ENCODE results near the gene MAP3K5. TPM values are rescaled to one million over a fixed set of nuclear protein-coding genes. Genes with fewer than 3 reads are reported as not detected.

Gene MAP3K5
- total RNA-seq, 1 experiment from 2014 or later = 1.3 TPM

- Histone ChIP-seq H3K4me3 (ENCODE audit: insufficient read depth, low read depth, low read length) (no peak overlapping the region), H3K27me3 (ENCODE audit: control insufficient read depth, insufficient read depth, low read length) (no peaks in the 10 kb centered on the region), H3K36me3 (replicated peaks; ENCODE audit: control insufficient read depth, insufficient read depth, low read length) (no peaks in the 10 kb centered on the region)
- DNase-seq = no peak
These were observed 150.3 kb downstream of the MAP3K5 start for GRCh38 chr6:136641873-136642465.

GRCh38 chr6:136641166-136641565 lies 151.1 kb downstream of the MAP3K5 start:
- H3K4me3 ChIP-seq (ENCODE audit: insufficient read depth, low read depth, low read length) = no peak overlapping the region
- H3K36me3 ChIP-seq (replicated peaks; ENCODE audit: control insufficient read depth, insufficient read depth, low read length) = no peaks in the 10 kb centered on the region; the same call in 1 of the 2 replicates
- no peaks in the 10 kb centered on the region for H3K27me3 ChIP-seq (ENCODE audit: control insufficient read depth, insufficient read depth, low read length)
- DNase-seq = no peak

- H3K27me3 ChIP-seq (ENCODE audit: control insufficient read depth, insufficient read depth, low read length) = no peaks in the 10 kb centered on the region
- no peak for DNase-seq
- H3K4me3 ChIP-seq (ENCODE audit: insufficient read depth, low read depth, low read length) = no peak overlapping the region
- no peaks in the 10 kb centered on the region; the same call in 1 of the 2 replicates for H3K36me3 ChIP-seq (replicated peaks; ENCODE audit: control insufficient read depth, insufficient read depth, low read length)
These were observed 152.0 kb downstream of the MAP3K5 start for GRCh38 chr6:136640132-136640915.

- Histone ChIP-seq H3K4me3 (ENCODE audit: insufficient read depth, low read depth, low read length) (no peak overlapping the region), H3K36me3 (replicated peaks; ENCODE audit: control insufficient read depth, insufficient read depth, low read length) (no peaks in the 10 kb centered on the region; the same call in 1 of the 2 replicates), H3K27me3 (ENCODE audit: control insufficient read depth, insufficient read depth, low read length) (no peaks in the 10 kb centered on the region)
- DNase-seq = no peak
These were observed 152.6 kb downstream of the MAP3K5 start for GRCh38 chr6:136639702-136640101.

- Histone ChIP-seq H3K36me3 (replicated peaks; ENCODE audit: control insufficient read depth, insufficient read depth, low read length) (no peaks in the 10 kb centered on the region; the same call in 1 of the 2 replicates), H3K27me3 (ENCODE audit: control insufficient read depth, insufficient read depth, low read length) (no peaks in the 10 kb centered on the region), H3K4me3 (ENCODE audit: insufficient read depth, low read depth, low read length) (no peak overlapping the region)
- DNase-seq = no peak
These were observed 156.7 kb downstream of the MAP3K5 start for GRCh38 chr6:136635615-136636014.

DNA sequence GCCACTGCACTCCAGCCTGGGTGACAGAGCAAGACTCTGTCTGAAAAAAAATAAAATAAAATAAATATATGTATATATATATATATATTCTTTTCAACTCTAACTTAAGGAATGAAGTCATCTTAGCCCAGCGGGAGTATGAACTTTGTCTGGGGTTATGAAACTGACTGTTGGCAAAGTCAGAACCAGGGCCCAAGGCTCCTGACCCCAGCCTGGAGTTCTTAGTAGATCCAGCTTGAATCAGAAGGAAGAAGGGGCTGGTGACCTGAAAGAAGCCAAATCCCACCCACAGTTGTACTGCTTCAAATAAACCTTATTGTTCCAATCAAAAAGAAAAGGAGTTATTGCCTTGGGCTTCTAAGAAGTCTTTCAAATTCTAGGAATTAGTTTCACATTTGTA lies 158.9 kb downstream of the MAP3K5 start:
- no peaks in the 10 kb centered on the region for H3K27me3 ChIP-seq (ENCODE audit: control insufficient read depth, insufficient read depth, low read length)
- no peaks in the 10 kb centered on the region; the same call in 1 of the 2 replicates for H3K36me3 ChIP-seq (replicated peaks; ENCODE audit: control insufficient read depth, insufficient read depth, low read length)
- H3K4me3 ChIP-seq (ENCODE audit: insufficient read depth, low read depth, low read length) = no peak overlapping the region
- no peak for DNase-seq

DNA sequence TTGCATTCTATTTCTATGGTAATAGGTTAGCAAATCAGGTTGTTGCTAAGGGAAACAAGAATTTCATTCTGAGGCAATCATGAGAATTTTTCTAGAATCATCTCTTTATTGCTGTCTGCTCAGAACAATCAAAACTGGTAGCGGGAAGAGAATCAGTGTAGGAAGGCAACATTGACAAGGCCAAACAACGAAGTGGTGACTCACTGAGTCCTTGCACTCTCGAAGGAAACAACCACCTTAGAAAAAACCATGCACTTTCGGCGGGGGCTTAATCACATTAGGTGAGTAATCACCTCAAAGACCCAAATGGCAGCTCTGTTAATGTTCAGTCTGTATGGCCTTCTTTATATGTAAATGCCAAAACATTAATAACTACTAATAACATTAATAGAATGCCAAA lies 163.3 kb downstream of the MAP3K5 start:
- no peaks in the 10 kb centered on the region for H3K36me3 ChIP-seq (replicated peaks; ENCODE audit: control insufficient read depth, insufficient read depth, low read length)
- H3K4me3 ChIP-seq (ENCODE audit: insufficient read depth, low read depth, low read length) = no peak overlapping the region
- DNase-seq = no peak
- H3K27me3 ChIP-seq (ENCODE audit: control insufficient read depth, insufficient read depth, low read length) = no peaks in the 10 kb centered on the region

DNA sequence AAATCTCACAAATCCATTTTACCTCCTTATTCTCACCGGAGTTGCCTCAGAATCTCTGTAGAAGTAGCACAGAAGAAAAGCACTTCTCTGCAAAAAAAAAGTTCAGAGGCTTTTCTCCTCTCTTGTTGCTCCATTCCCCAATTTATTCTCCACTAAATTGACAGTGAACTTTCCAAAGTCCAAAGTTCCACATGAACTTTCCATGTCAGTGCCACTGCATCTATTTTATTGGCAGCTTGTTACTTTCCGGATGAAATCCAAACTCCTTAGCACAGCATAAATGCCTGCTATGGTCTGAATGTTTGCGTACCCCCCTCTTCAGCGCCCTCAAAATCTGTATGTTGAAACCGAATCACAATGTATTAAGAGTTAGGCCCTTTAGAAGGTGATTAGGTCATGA lies 165.1 kb downstream of the MAP3K5 start:
- no peak overlapping the region for H3K4me3 ChIP-seq (ENCODE audit: insufficient read depth, low read depth, low read length)
- no peak for DNase-seq
- H3K27me3 ChIP-seq (ENCODE audit: control insufficient read depth, insufficient read depth, low read length) = no peaks in the 10 kb centered on the region

DNA sequence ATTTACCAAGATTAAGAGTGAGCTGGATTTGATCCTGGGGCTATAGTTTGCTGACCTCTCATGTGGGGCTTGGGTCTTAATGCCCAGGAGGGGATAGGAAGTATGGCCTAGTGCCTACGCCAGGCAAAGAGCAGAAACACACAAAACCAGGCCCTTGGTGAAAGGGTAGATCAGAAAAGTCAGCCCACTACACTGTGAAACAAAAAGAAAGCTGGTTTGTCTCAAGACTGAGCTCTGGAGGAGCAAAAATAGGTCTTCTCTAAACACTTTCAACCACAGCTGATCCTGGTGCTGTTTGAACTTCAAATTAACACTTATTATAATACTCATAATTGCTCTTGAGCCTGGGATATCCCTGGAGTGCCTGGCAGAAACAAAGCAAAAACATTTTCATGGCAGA lies 167.0 kb downstream of the MAP3K5 start:
- no peak for DNase-seq
- H3K36me3 ChIP-seq (replicated peaks; ENCODE audit: control insufficient read depth, insufficient read depth, low read length) = no peaks in the 10 kb centered on the region
- no peaks in the 10 kb centered on the region for H3K27me3 ChIP-seq (ENCODE audit: control insufficient read depth, insufficient read depth, low read length)
- no peak overlapping the region for H3K4me3 ChIP-seq (ENCODE audit: insufficient read depth, low read depth, low read length)

More for the DNA sequence above, 165.1 kb downstream of the MAP3K5 start:
- H3K36me3 ChIP-seq (replicated peaks; ENCODE audit: control insufficient read depth, insufficient read depth, low read length) = no peaks in the 10 kb centered on the region

- no peaks in the 10 kb centered on the region for H3K27me3 ChIP-seq (ENCODE audit: control insufficient read depth, insufficient read depth, low read length)
- no peak overlapping the region for H3K4me3 ChIP-seq (ENCODE audit: insufficient read depth, low read depth, low read length)
- DNase-seq = no peak
- H3K36me3 ChIP-seq (replicated peaks; ENCODE audit: control insufficient read depth, insufficient read depth, low read length) = no peaks in the 10 kb centered on the region
These were observed 167.9 kb downstream of the MAP3K5 start for GRCh38 chr6:136624347-136624746.

DNA sequence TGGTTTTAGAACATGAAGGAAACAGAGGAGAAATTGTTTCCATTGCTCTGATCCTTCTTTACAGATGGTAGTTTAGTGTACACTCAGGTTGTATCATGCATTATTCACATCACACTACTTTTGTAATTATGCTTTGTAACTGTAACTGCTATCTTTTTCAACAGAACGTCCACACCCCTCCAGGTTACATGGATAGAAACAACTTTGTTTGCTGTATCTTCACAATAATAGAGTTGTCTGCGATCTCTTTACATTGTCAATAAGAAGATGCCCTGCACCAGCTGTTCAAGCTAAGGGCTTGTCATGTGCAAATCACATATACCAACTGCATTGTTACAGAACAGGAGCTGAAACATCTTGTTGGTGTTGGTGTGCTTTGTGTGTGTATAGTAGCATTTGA lies 174.2 kb downstream of the MAP3K5 start:
- Histone ChIP-seq H3K36me3 (replicated peaks; ENCODE audit: control insufficient read depth, insufficient read depth, low read length) (no peaks in the 10 kb centered on the region), H3K4me3 (ENCODE audit: insufficient read depth, low read depth, low read length) (no peak overlapping the region), H3K27me3 (ENCODE audit: control insufficient read depth, insufficient read depth, low read length) (no peaks in the 10 kb centered on the region)
- DNase-seq = no peak

DNA sequence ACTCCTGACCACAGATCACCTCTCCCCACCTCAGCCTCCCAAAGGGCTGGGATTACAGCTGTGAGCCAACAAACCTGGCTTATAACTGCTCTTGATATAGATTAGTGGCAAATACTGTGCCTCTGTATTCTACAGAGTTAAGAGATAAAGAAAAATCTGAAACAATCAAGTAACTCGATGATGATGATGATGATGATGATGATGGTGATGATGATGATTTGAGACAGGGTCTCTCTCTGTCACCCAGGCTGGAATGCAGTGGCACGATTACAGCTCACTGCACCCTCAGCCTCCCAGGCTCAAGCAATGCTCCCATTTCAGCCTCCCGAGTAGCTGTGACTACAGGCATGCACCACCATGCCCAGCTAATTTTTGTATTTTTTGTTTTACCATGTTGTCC lies 175.8 kb downstream of the MAP3K5 start:
- H3K4me3 ChIP-seq (ENCODE audit: insufficient read depth, low read depth, low read length) = no peak overlapping the region
- no peaks in the 10 kb centered on the region for H3K36me3 ChIP-seq (replicated peaks; ENCODE audit: control insufficient read depth, insufficient read depth, low read length)
- no peak for DNase-seq
- no peaks in the 10 kb centered on the region for H3K27me3 ChIP-seq (ENCODE audit: control insufficient read depth, insufficient read depth, low read length)

- no peaks in the 10 kb centered on the region for H3K36me3 ChIP-seq (replicated peaks; ENCODE audit: control insufficient read depth, insufficient read depth, low read length)
- no peaks in the 10 kb centered on the region for H3K27me3 ChIP-seq (ENCODE audit: control insufficient read depth, insufficient read depth, low read length)
- no peak for DNase-seq
- no peak overlapping the region for H3K4me3 ChIP-seq (ENCODE audit: insufficient read depth, low read depth, low read length)
These were observed 177.3 kb downstream of the MAP3K5 start for GRCh38 chr6:136614994-136615393.

DNA sequence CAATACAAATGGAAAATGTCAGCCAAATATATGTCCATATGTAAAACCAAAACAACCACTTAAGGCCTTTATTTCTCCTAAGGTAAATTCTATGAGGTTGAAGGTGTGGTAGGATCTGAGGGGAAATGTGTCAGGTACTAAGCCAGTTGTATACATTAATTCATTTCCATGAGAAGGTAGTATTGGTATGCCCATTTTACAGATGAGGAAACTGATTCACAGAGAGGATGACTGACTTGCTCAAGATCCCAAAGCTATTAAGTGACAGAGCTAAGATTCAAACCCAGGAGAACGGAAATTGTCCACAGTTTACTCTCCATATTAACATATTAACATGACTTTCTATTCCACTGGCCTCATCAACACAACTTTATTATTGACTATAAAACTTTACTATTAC lies 177.9 kb downstream of the MAP3K5 start:
- DNase-seq = no peak
- Histone ChIP-seq H3K36me3 (replicated peaks; ENCODE audit: control insufficient read depth, insufficient read depth, low read length) (no peaks in the 10 kb centered on the region), H3K27me3 (ENCODE audit: control insufficient read depth, insufficient read depth, low read length) (no peaks in the 10 kb centered on the region), H3K4me3 (ENCODE audit: insufficient read depth, low read depth, low read length) (no peak overlapping the region)

- H3K36me3 ChIP-seq (replicated peaks; ENCODE audit: control insufficient read depth, insufficient read depth, low read length) = no peaks in the 10 kb centered on the region
- no peak overlapping the region for H3K4me3 ChIP-seq (ENCODE audit: insufficient read depth, low read depth, low read length)
- DNase-seq = no peak
- H3K27me3 ChIP-seq (ENCODE audit: control insufficient read depth, insufficient read depth, low read length) = no peaks in the 10 kb centered on the region
These were observed 178.8 kb downstream of the MAP3K5 start for GRCh38 chr6:136613477-136613876.

Data from H7 (cell line).